ENCODE measurements around the gene GNGT1.
"Not testable (repeated sequence)": the region's sequence is repeated elsewhere in the genome, so short reads cannot be mapped to it uniquely, and the experiment has no call there.

The GNGT1 gene

GRCh38 chr7:93902777-93903423 is 3.5 kb upstream of the GNGT1 start:
- DNase-seq (ENCODE audit: low read depth, low spot score): no peak

GRCh38 chr7:93910076-93910994 is 4.0 kb downstream of the GNGT1 start:
- DNase-seq (ENCODE audit: low read depth, low spot score): no peak

GRCh38 chr7:93911242-93911641 is 4.9 kb downstream of the GNGT1 start:
- not testable (repeated sequence) for DNase-seq (ENCODE audit: low read depth, low spot score)

- DNase-seq (ENCODE audit: low read depth, low spot score): not testable (repeated sequence)
These were observed 5.3 kb downstream of the GNGT1 start for GRCh38 chr7:93911661-93912060.

- DNase-seq (ENCODE audit: low read depth, low spot score): no peak
These were observed 6.8 kb downstream of the GNGT1 start for GRCh38 chr7:93913197-93913596.

GRCh38 chr7:93914581-93915066 is 8.3 kb downstream of the GNGT1 start:
- DNase-seq (ENCODE audit: low read depth, low spot score): no peak

- DNase-seq (ENCODE audit: low read depth, low spot score): not testable (repeated sequence)
These were observed 9.0 kb downstream of the GNGT1 start for GRCh38 chr7:93915206-93915842.

GRCh38 chr7:93915888-93916287 is 9.5 kb downstream of the GNGT1 start:
- DNase-seq (ENCODE audit: low read depth, low spot score): not testable (repeated sequence)

- not testable (repeated sequence) for DNase-seq (ENCODE audit: low read depth, low spot score)
These were observed 9.9 kb downstream of the GNGT1 start for GRCh38 chr7:93916315-93916714.

- no peak for DNase-seq (ENCODE audit: low read depth, low spot score)
These were observed 14.3 kb downstream of the GNGT1 start for GRCh38 chr7:93920496-93921182.

GRCh38 chr7:93921186-93921585 is 14.8 kb downstream of the GNGT1 start:
- no peak for DNase-seq (ENCODE audit: low read depth, low spot score)

- DNase-seq (ENCODE audit: low read depth, low spot score): no peak
These were observed 15.5 kb downstream of the GNGT1 start, which contains the start of gene GNG11 for GRCh38 chr7:93921607-93922566. GNG11 (plus strand) TSS chr7:93921735; CDS start chr7:93922138, 403 bp downstream.

GRCh38 chr7:93923296-93923695 is 16.9 kb downstream of the GNGT1 start:
- DNase-seq (ENCODE audit: low read depth, low spot score): no peak

GRCh38 chr7:93923942-93924341 is 17.6 kb downstream of the GNGT1 start:
- DNase-seq (ENCODE audit: low read depth, low spot score): no peak

GRCh38 chr7:93926800-93927199 is 20.4 kb downstream of the GNGT1 start:
- no peak for DNase-seq (ENCODE audit: low read depth, low spot score)

GRCh38 chr7:93927585-93927984 is 21.2 kb downstream of the GNGT1 start:
- DNase-seq (ENCODE audit: low read depth, low spot score): no peak

GRCh38 chr7:93931655-93932054 is 25.3 kb downstream of the GNGT1 start:
- no peak for DNase-seq (ENCODE audit: low read depth, low spot score)

GRCh38 chr7:93933156-93933555 is 26.8 kb downstream of the GNGT1 start:
- no peak for DNase-seq (ENCODE audit: low read depth, low spot score)

- DNase-seq (ENCODE audit: low read depth, low spot score): no peak
These were observed 28.7 kb downstream of the GNGT1 start for GRCh38 chr7:93935102-93935501.

- DNase-seq (ENCODE audit: low read depth, low spot score): no peak
These were observed 31.5 kb downstream of the GNGT1 start for GRCh38 chr7:93937818-93938217.

All from activated CD4-positive, CD25-positive, alpha-beta regulatory T cell treated with anti-CD3 and anti-CD28 coated beads, Interleukin-2, amount 50 U/mL, for 16 hours (primary cell).